Muscle layer of duodenum (tissue), 2 donors: Measurements from ENCODE around the gene TRIOBP.

Experiments
- H3K27ac ChIP-seq: one replicate; pipeline ENCODE4 v1.7.0; 2013; ENCODE audit warnings: mild to moderate bottlenecking, low read length
- H3K27me3 ChIP-seq: one replicate; pipeline ENCODE4 v1.7.0; 2013; ENCODE audit warnings: low read depth, mild to moderate bottlenecking, control low read depth, low read length
- H3K36me3 ChIP-seq, 2 donors: one replicate each; pipeline ENCODE4 v1.7.0; 2013; ENCODE audit warnings: low read length in 2 of 2, control low read depth in 1 of 2, mild to moderate bottlenecking in 1 of 2; ENCODE audit not compliant: insufficient read depth in 2 of 2, control insufficient read depth in 1 of 2
- H3K4me1 ChIP-seq, 2 donors: one replicate each; pipeline ENCODE4 v1.7.0; 2013; ENCODE audit warnings: low read length in 2 of 2, mild to moderate bottlenecking in 2 of 2, control low read depth in 1 of 2, moderate library complexity in 1 of 2; ENCODE audit not compliant: insufficient read depth in 2 of 2, control insufficient read depth in 1 of 2
- H3K4me3 ChIP-seq, 2 donors: one replicate each; pipeline ENCODE4 v1.7.0; 2013; ENCODE audit warnings: low read length in 2 of 2, low read depth in 1 of 2, mild to moderate bottlenecking in 1 of 2
- H3K9me3 ChIP-seq, 2 donors: one replicate each; pipeline ENCODE4 v1.7.0; 2013; ENCODE audit warnings: low read length in 2 of 2, control low read depth in 1 of 2, mild to moderate bottlenecking in 1 of 2; ENCODE audit not compliant: control insufficient read depth in 1 of 2
- donor health status: healthy.

The TRIOBP gene

GRCh38 chr22:37739611-37740049 is 42.8 kb downstream of the TRIOBP start:
- Histone ChIP-seq H3K27me3 (no peaks in the 10 kb centered on the region), H3K4me3 (no peak overlapping the region), H3K36me3 (no peaks in the 10 kb centered on the region), H3K27ac (no peak overlapping the region), H3K9me3 (no peaks in the 10 kb centered on the region), H3K4me1 (peaks cover 22 to 46% of the 10 kb centered on the region in 2 donors)

- Histone ChIP-seq H3K4me1 (peaks cover 26 to 54% of the 10 kb centered on the region in 2 donors), H3K27me3 (no peaks in the 10 kb centered on the region), H3K4me3 (no peak overlapping the region), H3K27ac (no peak overlapping the region), H3K36me3 (no peaks in the 10 kb centered on the region), H3K9me3 (no peaks in the 10 kb centered on the region)
These were observed 43.8 kb downstream of the TRIOBP start for GRCh38 chr22:37740455-37741311.

GRCh38 chr22:37741312-37741795 is 44.5 kb downstream of the TRIOBP start:
- Histone ChIP-seq H3K9me3 (no peaks in the 10 kb centered on the region), H3K4me3 (no peak overlapping the region), H3K36me3 (no peaks in the 10 kb centered on the region), H3K27me3 (no peaks in the 10 kb centered on the region), H3K4me1 (peaks cover 26 to 54% of the 10 kb centered on the region in 2 donors), H3K27ac (peak overlapping the region; percentile 56)

- Histone ChIP-seq H3K4me3 (no peak overlapping the region), H3K9me3 (no peaks in the 10 kb centered on the region), H3K4me1 (peaks cover 28 to 63% of the 10 kb centered on the region in 2 donors), H3K27me3 (no peaks in the 10 kb centered on the region), H3K27ac (peak overlapping the region; percentile 54), H3K36me3 (no peaks in the 10 kb centered on the region)
These were observed 45.7 kb downstream of the TRIOBP start for GRCh38 chr22:37742376-37743171.

GRCh38 chr22:37744589-37744988 is 47.7 kb downstream of the TRIOBP start:
- Histone ChIP-seq H3K36me3 (no peaks in the 10 kb centered on the region), H3K4me3 (no peak overlapping the region), H3K27ac (no peak overlapping the region), H3K9me3 (no peaks in the 10 kb centered on the region), H3K4me1 (peaks cover 36 to 76% of the 10 kb centered on the region in 2 donors), H3K27me3 (no peaks in the 10 kb centered on the region)

- H3K27me3 ChIP-seq, result no peaks in the 10 kb centered on the region
- peaks cover 35 to 75% of the 10 kb centered on the region in 2 donors for H3K4me1 ChIP-seq
- peak overlapping the region; percentile 74 to 92 for H3K4me3 ChIP-seq
- peak overlapping the region; percentile 75 for H3K27ac ChIP-seq
- no peaks in the 10 kb centered on the region for H3K9me3 ChIP-seq
- H3K36me3 ChIP-seq, result no peaks in the 10 kb centered on the region
These were observed 48.9 kb downstream of the TRIOBP start for GRCh38 chr22:37745548-37746365.

GRCh38 chr22:37746366-37747079 is 49.7 kb downstream of the TRIOBP start:
- Histone ChIP-seq H3K4me3 (peak overlapping the region; percentile 90 to 92), H3K36me3 (no peaks in the 10 kb centered on the region), H3K4me1 (peaks cover 33 to 75% of the 10 kb centered on the region in 2 donors), H3K27ac (peak overlapping the region; percentile 60), H3K9me3 (no peaks in the 10 kb centered on the region), H3K27me3 (no peaks in the 10 kb centered on the region)

- peaks cover 34 to 74% of the 10 kb centered on the region in 2 donors for H3K4me1 ChIP-seq
These were observed 50.3 kb downstream of the TRIOBP start for GRCh38 chr22:37747080-37747714.

GRCh38 chr22:37747715-37748100 is 50.9 kb downstream of the TRIOBP start:
- H3K27ac ChIP-seq, result peak overlapping the region; percentile 63
- H3K27me3 ChIP-seq, result no peaks in the 10 kb centered on the region
- peaks cover 35 to 74% of the 10 kb centered on the region in 2 donors for H3K4me1 ChIP-seq
- no peaks in the 10 kb centered on the region for H3K9me3 ChIP-seq
- peak overlapping the region; percentile 90 to 92 for H3K4me3 ChIP-seq
- no peaks in the 10 kb centered on the region for H3K36me3 ChIP-seq

More at GRCh38 chr22:37747080-37747714, 50.3 kb downstream of the TRIOBP start:
- no peaks in the 10 kb centered on the region for H3K9me3 ChIP-seq
- no peaks in the 10 kb centered on the region for H3K36me3 ChIP-seq
- peak overlapping the region; percentile 90 to 92 for H3K4me3 ChIP-seq
- no peaks in the 10 kb centered on the region for H3K27me3 ChIP-seq
- H3K27ac ChIP-seq, result peak overlapping the region; percentile 63

GRCh38 chr22:37748659-37749058 is 51.8 kb downstream of the TRIOBP start:
- no peaks in the 10 kb centered on the region for H3K9me3 ChIP-seq
- H3K27me3 ChIP-seq, result no peaks in the 10 kb centered on the region
- no peak overlapping the region for H3K4me3 ChIP-seq
- H3K36me3 ChIP-seq, result no peaks in the 10 kb centered on the region
- H3K4me1 ChIP-seq, result peaks cover 32 to 75% of the 10 kb centered on the region in 2 donors
- no peak overlapping the region for H3K27ac ChIP-seq
